NCI-H2196 treated with DMSO at 0.1 percent for 48 hours (cell line): Measurements from ENCODE around the gene NSMCE4A.
A peak's percentile ranks its signal among the peaks of the same experiment; 100 is the strongest.
"Not testable (repeated sequence)": the region's sequence is repeated elsewhere in the genome, so short reads cannot be mapped to it uniquely, and the experiment has no call there.

ENCODE experiments used
- DNase-seq: peaks from one replicate; lab custom pipeline; 2025; ENCODE audit not compliant: unreplicated experiment; lab: John Stamatoyannopoulos, UW

The NSMCE4A gene

GRCh38 chr10:121974535-121975294 lies at the start of gene NSMCE4A:
Gene NSMCE4A (minus strand): TSS chr10:121975217. CDS start chr10:121975165, 52 bp downstream.
- peak; percentile 27 for DNase-seq

GRCh38 chr10:122023257-122023656 lies 48.2 kb upstream of the NSMCE4A start:
- DNase-seq: not testable (repeated sequence)

GRCh38 chr10:122022276-122022675 lies 47.3 kb upstream of the NSMCE4A start:
- no peak for DNase-seq

- DNase-seq: no peak
Observed at GRCh38 chr10:122021828-122022227, 46.8 kb upstream of the NSMCE4A start.

- DNase-seq: no peak
Observed at GRCh38 chr10:122021379-122021778, 46.4 kb upstream of the NSMCE4A start.

GRCh38 chr10:122020226-122020625 lies 45.2 kb upstream of the NSMCE4A start:
- no peak for DNase-seq

- no peak for DNase-seq
Observed at GRCh38 chr10:122019414-122019975, 44.5 kb upstream of the NSMCE4A start.

GRCh38 chr10:122018951-122019413 lies 44.0 kb upstream of the NSMCE4A start:
- no peak for DNase-seq

- no peak for DNase-seq
Observed at GRCh38 chr10:122018491-122018890, 43.5 kb upstream of the NSMCE4A start.

GRCh38 chr10:122017926-122018325 lies 42.9 kb upstream of the NSMCE4A start:
- not testable (repeated sequence) for DNase-seq

- DNase-seq: no peak
Observed at GRCh38 chr10:122014652-122015248, 39.7 kb upstream of the NSMCE4A start.

GRCh38 chr10:122013311-122013780 lies 38.3 kb upstream of the NSMCE4A start:
- DNase-seq: no peak

- DNase-seq: no peak
Observed at GRCh38 chr10:122012731-122013130, 37.7 kb upstream of the NSMCE4A start.

GRCh38 chr10:122010405-122011050 lies 35.5 kb upstream of the NSMCE4A start:
- DNase-seq: no peak

- no peak for DNase-seq
Observed at GRCh38 chr10:122007415-122007814, 32.4 kb upstream of the NSMCE4A start.

GRCh38 chr10:122001698-122002097 lies 26.7 kb upstream of the NSMCE4A start:
- DNase-seq: no peak

- DNase-seq: no peak
Observed at GRCh38 chr10:121999301-121999700, 24.3 kb upstream of the NSMCE4A start.

GRCh38 chr10:121998462-121998861 lies 23.4 kb upstream of the NSMCE4A start:
- DNase-seq: no peak

GRCh38 chr10:121994429-121994941 lies 19.5 kb upstream of the NSMCE4A start:
- no peak for DNase-seq

GRCh38 chr10:121991727-121992126 lies 16.7 kb upstream of the NSMCE4A start:
- not testable (repeated sequence) for DNase-seq

GRCh38 chr10:121990015-121990677 lies 15.1 kb upstream of the NSMCE4A start:
- no peak for DNase-seq
